ENCODE results near the gene TMSB15A. TPM values are rescaled to one million over a fixed set of nuclear protein-coding genes. Genes with fewer than 3 reads are reported as not detected.
A peak's percentile ranks its signal among the peaks of the same experiment; 100 is the strongest.

The TMSB15A gene
- total RNA-seq, 1 experiment from 2014 or later: not detected

DNA sequence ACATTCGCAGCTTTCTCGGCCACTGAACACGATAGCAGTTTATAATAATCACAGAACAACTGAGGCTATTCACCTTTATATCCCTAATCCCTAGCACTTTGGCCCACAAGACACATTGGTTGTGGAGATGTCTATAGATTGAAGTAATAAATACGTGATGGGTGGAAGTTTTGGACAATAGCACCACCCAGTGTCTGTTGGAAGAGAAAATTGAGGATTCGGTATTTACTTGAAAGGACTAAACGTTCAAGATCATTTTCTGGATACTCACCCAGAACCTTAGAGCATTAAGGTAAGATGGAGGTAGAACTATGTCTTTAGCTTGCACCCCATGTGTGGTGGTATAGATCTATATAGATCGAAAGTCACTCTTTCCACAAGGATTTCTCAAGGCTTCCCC, 787 bp upstream of the TMSB15A start:
- H3K9me2 ChIP-seq (ENCODE audit: insufficient read depth): no peaks in the 10 kb centered on the region
- H2AFZ ChIP-seq: no peak overlapping the region
- intact Hi-C loops (cut with micrococcal nuclease; ENCODE audit: unreplicated experiment): no loop called here
- TF ChIP-seq, protein P1, sequence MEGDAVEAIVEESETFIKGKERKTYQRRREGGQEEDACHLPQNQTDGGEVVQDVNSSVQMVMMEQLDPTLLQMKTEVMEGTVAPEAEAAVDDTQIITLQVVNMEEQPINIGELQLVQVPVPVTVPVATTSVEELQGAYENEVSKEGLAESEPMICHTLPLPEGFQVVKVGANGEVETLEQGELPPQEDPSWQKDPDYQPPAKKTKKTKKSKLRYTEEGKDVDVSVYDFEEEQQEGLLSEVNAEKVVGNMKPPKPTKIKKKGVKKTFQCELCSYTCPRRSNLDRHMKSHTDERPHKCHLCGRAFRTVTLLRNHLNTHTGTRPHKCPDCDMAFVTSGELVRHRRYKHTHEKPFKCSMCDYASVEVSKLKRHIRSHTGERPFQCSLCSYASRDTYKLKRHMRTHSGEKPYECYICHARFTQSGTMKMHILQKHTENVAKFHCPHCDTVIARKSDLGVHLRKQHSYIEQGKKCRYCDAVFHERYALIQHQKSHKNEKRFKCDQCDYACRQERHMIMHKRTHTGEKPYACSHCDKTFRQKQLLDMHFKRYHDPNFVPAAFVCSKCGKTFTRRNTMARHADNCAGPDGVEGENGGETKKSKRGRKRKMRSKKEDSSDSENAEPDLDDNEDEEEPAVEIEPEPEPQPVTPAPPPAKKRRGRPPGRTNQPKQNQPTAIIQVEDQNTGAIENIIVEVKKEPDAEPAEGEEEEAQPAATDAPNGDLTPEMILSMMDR (conservative IDR thresholded peaks at IDR 0.05): peak; percentile 35; the same call in 1 of the 2 replicates
- no peak for TF ChIP-seq EZH2 (IDR thresholded peaks at IDR 0.05; ENCODE audit: low read depth)
- H3K27ac ChIP-seq: no peak overlapping the region
- no peaks in the 10 kb centered on the region for H3K36me3 ChIP-seq (ENCODE audit: low read depth)
- no TSS peak for BruUV-seq (replicated peaks)
- H3K27me3 ChIP-seq (ENCODE audit: insufficient read depth, low read depth): no peaks in the 10 kb centered on the region
- H3K4me1 ChIP-seq (replicated peaks; ENCODE audit: insufficient read depth): no peaks in the 10 kb centered on the region
- CTCF ChIA-PET: no interaction called here
- no peak overlapping the region for H3K4me3 ChIP-seq
- no peaks in the 10 kb centered on the region for H3K9me3 ChIP-seq (ENCODE audit: insufficient read depth, low read depth)
- DNase-seq: no peak
- POLR2A ChIA-PET (ENCODE audit: unreplicated experiment): no interaction called here
- H3K4me2 ChIP-seq: no peak overlapping the region
- no peaks in the 10 kb centered on the region for H3K79me2 ChIP-seq (ENCODE audit: low read depth)
- no peaks in the 10 kb centered on the region for H3F3A ChIP-seq (ENCODE audit: insufficient read depth, low read depth)
- no peaks in the 10 kb centered on the region for H4K20me1 ChIP-seq (ENCODE audit: insufficient read depth)

DNA sequence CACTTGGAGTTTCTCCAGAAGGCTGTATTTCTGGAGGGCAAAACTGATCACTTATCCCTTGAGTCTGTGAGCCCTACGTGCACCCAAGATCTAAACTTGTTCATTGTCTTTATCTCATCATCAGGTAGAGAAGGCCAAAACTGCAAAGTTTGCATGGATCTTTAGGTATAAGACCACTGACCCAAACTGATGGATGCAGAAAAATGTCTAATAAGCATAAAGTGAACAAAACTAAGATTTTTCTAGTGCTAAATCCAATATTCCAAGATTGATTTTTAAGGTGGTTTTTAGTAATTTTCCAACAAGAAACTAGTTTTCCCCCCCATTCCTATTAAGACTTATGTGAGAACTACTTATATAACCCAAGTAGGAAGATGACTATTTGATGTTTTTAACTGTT, 2.0 kb downstream of the TMSB15A start:
- no peaks in the 10 kb centered on the region for H3K4me1 ChIP-seq (replicated peaks; ENCODE audit: insufficient read depth)
- H3K27ac ChIP-seq: no peak overlapping the region
- no peak overlapping the region for H3K4me3 ChIP-seq
- H3K27me3 ChIP-seq (ENCODE audit: insufficient read depth, low read depth): no peaks in the 10 kb centered on the region
- no peaks in the 10 kb centered on the region for H3K36me3 ChIP-seq (ENCODE audit: low read depth)
- CTCF ChIA-PET: no interaction called here
- H3K9me3 ChIP-seq (ENCODE audit: insufficient read depth, low read depth): no peaks in the 10 kb centered on the region
- no peaks in the 10 kb centered on the region for H3F3A ChIP-seq (ENCODE audit: insufficient read depth, low read depth)
- no peak for DNase-seq
- H3K9me2 ChIP-seq (ENCODE audit: insufficient read depth): no peaks in the 10 kb centered on the region
- BruUV-seq (replicated peaks): no TSS peak
- H2AFZ ChIP-seq: no peak overlapping the region
- intact Hi-C loops (cut with micrococcal nuclease; ENCODE audit: unreplicated experiment): no loop called here
- H3K4me2 ChIP-seq: no peak overlapping the region
- no peaks in the 10 kb centered on the region for H4K20me1 ChIP-seq (ENCODE audit: insufficient read depth)
- POLR2A ChIA-PET (ENCODE audit: unreplicated experiment): no interaction called here
- H3K79me2 ChIP-seq (ENCODE audit: low read depth): no peaks in the 10 kb centered on the region
- TF ChIP-seq, protein P1 (conservative IDR thresholded peaks at IDR 0.05): no peak
- no peak for TF ChIP-seq EZH2 (IDR thresholded peaks at IDR 0.05; ENCODE audit: low read depth)

DNA sequence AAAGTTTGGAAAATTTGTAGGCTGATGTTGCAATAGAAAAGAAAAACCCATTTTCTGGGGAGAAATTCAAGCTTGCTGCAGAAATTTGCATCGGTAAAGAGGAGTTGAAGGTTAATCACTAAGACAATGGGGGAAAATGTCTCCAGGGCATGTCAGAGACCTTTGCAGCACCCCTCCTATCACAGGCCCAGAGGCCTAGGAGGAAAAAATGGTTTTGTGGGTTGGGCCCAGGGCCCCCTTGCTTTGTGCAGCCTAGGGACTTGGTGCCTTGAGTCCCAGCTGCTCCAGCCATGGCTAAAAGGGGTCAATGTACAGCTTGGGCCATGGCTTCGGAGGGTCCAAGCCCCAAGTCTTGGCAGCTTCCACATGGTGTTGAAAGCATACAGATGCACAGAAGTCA, 17.8 kb downstream of the TMSB15A start:
- H3K79me2 ChIP-seq (ENCODE audit: low read depth): no peaks in the 10 kb centered on the region
- no peaks in the 10 kb centered on the region for H3K9me3 ChIP-seq (ENCODE audit: insufficient read depth, low read depth)
- DNase-seq: no peak
- no peak overlapping the region for H3K27ac ChIP-seq
- no peak overlapping the region for H2AFZ ChIP-seq
- no peaks in the 10 kb centered on the region for H3F3A ChIP-seq (ENCODE audit: insufficient read depth, low read depth)
- no peaks in the 10 kb centered on the region for H4K20me1 ChIP-seq (ENCODE audit: insufficient read depth)
- intact Hi-C loops (cut with micrococcal nuclease; ENCODE audit: unreplicated experiment): no loop called here
- CTCF ChIA-PET: no interaction called here
- H3K36me3 ChIP-seq (ENCODE audit: low read depth): no peaks in the 10 kb centered on the region
- no TSS peak for BruUV-seq (replicated peaks)
- no peaks in the 10 kb centered on the region for H3K4me1 ChIP-seq (replicated peaks; ENCODE audit: insufficient read depth)
- no peak overlapping the region for H3K4me3 ChIP-seq
- H3K27me3 ChIP-seq (ENCODE audit: insufficient read depth, low read depth): no peaks in the 10 kb centered on the region
- no peak overlapping the region for H3K4me2 ChIP-seq
- POLR2A ChIA-PET (ENCODE audit: unreplicated experiment): no interaction called here
- H3K9me2 ChIP-seq (ENCODE audit: insufficient read depth): no peaks in the 10 kb centered on the region
- TF ChIP-seq EZH2 (IDR thresholded peaks at IDR 0.05; ENCODE audit: low read depth): no peak
- TF ChIP-seq, protein P1 (conservative IDR thresholded peaks at IDR 0.05): no peak
